GM12878 (cell line): ENCODE results near the gene OGDHL.

Source experiments
- ASH2L ChIP-seq: fragments of 300-600, 200-600 bp; sonication (generic); IDR thresholded peaks from 2 replicates; pipeline ENCODE4 v1.6.1; 2017; ENCODE audit warnings: low read depth, mild to moderate bottlenecking, borderline replicate concordance
- EP300 ChIP-seq, 2 experiments: fragments of 150-350 bp in 1 of 2; IDR thresholded peaks; 2 replicates each; pipeline ENCODE4 v1.6.1; 2011 to 2012; ENCODE audit warnings: low read depth in 2 of 2, low read length in 2 of 2, borderline replicate concordance in 1 of 2, improper control_type of control experiment in 1 of 2, inconsistent platforms in 1 of 2; ENCODE audit not compliant: control insufficient read depth in 1 of 2
- KDM1A ChIP-seq: fragments of 200-600 bp; sonication (generic); IDR thresholded peaks from 2 replicates; pipeline ENCODE4 v1.6.1; 2016; ENCODE audit warnings: borderline replicate concordance
- POLR2A ChIP-seq: IDR thresholded peaks from 2 replicates; pipeline ENCODE4 v1.6.1; 2011; ENCODE audit warnings: low read depth, mild to moderate bottlenecking, low read length
- POLR2AphosphoS5 ChIP-seq: IDR thresholded peaks from 2 replicates; pipeline ENCODE4 v1.6.1; 2011; ENCODE audit warnings: mild to moderate bottlenecking, low read length, inconsistent platforms
- RAD21 ChIP-seq: IDR thresholded peaks from 2 replicates; pipeline ENCODE4 v1.6.1; 2011; ENCODE audit warnings: mild to moderate bottlenecking, low read depth, low read length, moderate library complexity; ENCODE audit not compliant: insufficient read depth
- SMC3 ChIP-seq: IDR thresholded peaks from 2 replicates; pipeline ENCODE4 v1.6.1; 2011; ENCODE audit warnings: low read length, improper control_type of control experiment, borderline replicate concordance
- TCF7 ChIP-seq: IDR thresholded peaks from 2 replicates; pipeline ENCODE4 v1.6.1; 2014; ENCODE audit warnings: antibody characterized with exemption, borderline replicate concordance
- TF ChIP-seq, protein P1 (sequence below), 3 experiments: IDR thresholded peaks in 2 of 3; conservative IDR thresholded peaks in 1 of 3; 2 replicates each; pipeline ENCODE4 v1.5.1; 2011; ENCODE audit warnings: low read depth in 3 of 3, low read length in 3 of 3, mild to moderate bottlenecking in 3 of 3, control low read depth in 2 of 3, moderate library complexity in 2 of 3, inconsistent platforms in 1 of 3, mixed read lengths in 1 of 3; ENCODE audit not compliant: control insufficient read depth in 2 of 3, insufficient read depth in 1 of 3; ENCODE audit errors: extremely low read depth in 1 of 3
- TF ChIP-seq, protein P2 (sequence below): IDR thresholded peaks from 2 replicates; pipeline ENCODE4 v1.6.1; 2011; ENCODE audit warnings: low read depth, mild to moderate bottlenecking, low read length, moderate library complexity, borderline replicate concordance; ENCODE audit errors: extremely low read depth
- TF ChIP-seq, protein P3 (sequence below): fragments of 150-350 bp; IDR thresholded peaks from 2 replicates; pipeline ENCODE4 v1.6.1; 2016; ENCODE audit warnings: low read depth, low read length

DNA sequence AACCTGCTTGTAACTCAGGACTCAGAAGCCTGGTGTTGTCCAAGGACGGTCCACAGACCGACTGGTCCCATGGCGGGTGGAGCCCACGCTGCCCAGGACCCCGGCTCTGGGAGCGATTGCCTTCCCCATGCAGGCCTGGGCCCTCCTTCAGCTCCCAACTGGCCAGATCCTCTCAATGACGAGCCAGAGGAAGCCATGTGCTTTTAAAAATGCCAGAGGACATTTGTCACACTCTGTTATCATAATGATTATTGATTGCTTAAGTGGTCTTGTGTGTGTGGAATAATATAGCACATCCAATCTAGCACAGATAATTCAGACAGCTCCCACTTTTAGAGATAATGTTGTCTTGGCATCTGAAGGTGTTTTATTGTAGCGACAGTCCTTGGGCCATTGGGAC is 22.6 kb upstream of the OGDHL start:
- TF ChIP-seq KDM1A = no peak
- TF ChIP-seq ASH2L = no peak
- TF ChIP-seq, protein P1, sequence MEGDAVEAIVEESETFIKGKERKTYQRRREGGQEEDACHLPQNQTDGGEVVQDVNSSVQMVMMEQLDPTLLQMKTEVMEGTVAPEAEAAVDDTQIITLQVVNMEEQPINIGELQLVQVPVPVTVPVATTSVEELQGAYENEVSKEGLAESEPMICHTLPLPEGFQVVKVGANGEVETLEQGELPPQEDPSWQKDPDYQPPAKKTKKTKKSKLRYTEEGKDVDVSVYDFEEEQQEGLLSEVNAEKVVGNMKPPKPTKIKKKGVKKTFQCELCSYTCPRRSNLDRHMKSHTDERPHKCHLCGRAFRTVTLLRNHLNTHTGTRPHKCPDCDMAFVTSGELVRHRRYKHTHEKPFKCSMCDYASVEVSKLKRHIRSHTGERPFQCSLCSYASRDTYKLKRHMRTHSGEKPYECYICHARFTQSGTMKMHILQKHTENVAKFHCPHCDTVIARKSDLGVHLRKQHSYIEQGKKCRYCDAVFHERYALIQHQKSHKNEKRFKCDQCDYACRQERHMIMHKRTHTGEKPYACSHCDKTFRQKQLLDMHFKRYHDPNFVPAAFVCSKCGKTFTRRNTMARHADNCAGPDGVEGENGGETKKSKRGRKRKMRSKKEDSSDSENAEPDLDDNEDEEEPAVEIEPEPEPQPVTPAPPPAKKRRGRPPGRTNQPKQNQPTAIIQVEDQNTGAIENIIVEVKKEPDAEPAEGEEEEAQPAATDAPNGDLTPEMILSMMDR (IDR thresholded peaks at IDR 0.05 in 2 of 3, conservative IDR thresholded peaks at IDR 0.05 in 1 of 3; ENCODE audit: control insufficient read depth in 2 of 3, extremely low read depth in 1 of 3, insufficient read depth in 1 of 3, low read depth in 3 of 3, low read length in 3 of 3) = no peak
- no peak for TF ChIP-seq RAD21
- no peak for TF ChIP-seq SMC3
- no peak for TF ChIP-seq POLR2A
- TF ChIP-seq, protein P2, sequence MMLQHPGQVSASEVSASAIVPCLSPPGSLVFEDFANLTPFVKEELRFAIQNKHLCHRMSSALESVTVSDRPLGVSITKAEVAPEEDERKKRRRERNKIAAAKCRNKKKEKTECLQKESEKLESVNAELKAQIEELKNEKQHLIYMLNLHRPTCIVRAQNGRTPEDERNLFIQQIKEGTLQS = no peak
- TF ChIP-seq, protein P3, sequence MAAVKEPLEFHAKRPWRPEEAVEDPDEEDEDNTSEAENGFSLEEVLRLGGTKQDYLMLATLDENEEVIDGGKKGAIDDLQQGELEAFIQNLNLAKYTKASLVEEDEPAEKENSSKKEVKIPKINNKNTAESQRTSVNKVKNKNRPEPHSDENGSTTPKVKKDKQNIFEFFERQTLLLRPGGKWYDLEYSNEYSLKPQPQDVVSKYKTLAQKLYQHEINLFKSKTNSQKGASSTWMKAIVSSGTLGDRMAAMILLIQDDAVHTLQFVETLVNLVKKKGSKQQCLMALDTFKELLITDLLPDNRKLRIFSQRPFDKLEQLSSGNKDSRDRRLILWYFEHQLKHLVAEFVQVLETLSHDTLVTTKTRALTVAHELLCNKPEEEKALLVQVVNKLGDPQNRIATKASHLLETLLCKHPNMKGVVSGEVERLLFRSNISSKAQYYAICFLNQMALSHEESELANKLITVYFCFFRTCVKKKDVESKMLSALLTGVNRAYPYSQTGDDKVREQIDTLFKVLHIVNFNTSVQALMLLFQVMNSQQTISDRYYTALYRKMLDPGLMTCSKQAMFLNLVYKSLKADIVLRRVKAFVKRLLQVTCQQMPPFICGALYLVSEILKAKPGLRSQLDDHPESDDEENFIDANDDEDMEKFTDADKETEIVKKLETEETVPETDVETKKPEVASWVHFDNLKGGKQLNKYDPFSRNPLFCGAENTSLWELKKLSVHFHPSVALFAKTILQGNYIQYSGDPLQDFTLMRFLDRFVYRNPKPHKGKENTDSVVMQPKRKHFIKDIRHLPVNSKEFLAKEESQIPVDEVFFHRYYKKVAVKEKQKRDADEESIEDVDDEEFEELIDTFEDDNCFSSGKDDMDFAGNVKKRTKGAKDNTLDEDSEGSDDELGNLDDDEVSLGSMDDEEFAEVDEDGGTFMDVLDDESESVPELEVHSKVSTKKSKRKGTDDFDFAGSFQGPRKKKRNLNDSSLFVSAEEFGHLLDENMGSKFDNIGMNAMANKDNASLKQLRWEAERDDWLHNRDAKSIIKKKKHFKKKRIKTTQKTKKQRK = no peak
- no peak for TF ChIP-seq TCF7
- TF ChIP-seq POLR2AphosphoS5 = no peak
- TF ChIP-seq EP300 (IDR thresholded peaks at IDR 0.05; ENCODE audit: borderline replicate concordance in 1 of 2, control insufficient read depth in 1 of 2, low read depth in 2 of 2, low read length in 2 of 2) = no peak
